Sigmoid colon (tissue), 7 donors: Measurements from ENCODE around the gene GRIN2D. TPM values are rescaled to one million over a fixed set of nuclear protein-coding genes. Genes with fewer than 3 reads are reported as not detected.

Source experiments
- DNase-seq: peaks from one replicate; pipeline ENCODE4 v3.0.0-alpha.2; 2019
- H3K27ac ChIP-seq, 4 donors: fragments of 200-600 bp; sonication (generic); one replicate each; pipeline ENCODE4 v1.5.1; 2016 to 2019; ENCODE audit warnings: mild to moderate bottlenecking in 1 of 4
- H3K27me3 ChIP-seq, 3 donors: fragments of 200-600 bp; sonication (generic); one replicate each; pipeline ENCODE4 v1.5.1; 2019; ENCODE audit warnings: mild to moderate bottlenecking in 1 of 3
- H3K36me3 ChIP-seq, 4 donors: fragments of 200-600 bp; sonication (generic); one replicate each; pipeline ENCODE4 v1.5.1; 2016 to 2019
- H3K4me1 ChIP-seq, 4 donors: fragments of 200-600 bp; sonication (generic); one replicate each; pipeline ENCODE4 v1.5.1; 2017 to 2019
- H3K4me3 ChIP-seq, 4 donors: fragments of 200-600 bp; sonication (generic); one replicate each; pipeline ENCODE4 v1.5.1; 2017 to 2019; ENCODE audit warnings: mild to moderate bottlenecking in 2 of 4, moderate library complexity in 1 of 4
- H3K9me3 ChIP-seq, 4 donors: fragments of 200-600 bp in 3 of 4; sonication (generic) in 3 of 4; one replicate each; pipeline versions ENCODE4 v1.5.1 to v1.6.1; 2013 to 2019
- CTCF ChIP-seq, 4 experiments: fragments of 450-650 bp in 3 of 4; fragments of 200-600 bp in 1 of 4; IDR thresholded peaks; one replicate each; pipeline ENCODE4 v1.5.1; 2016 to 2019; ENCODE audit warnings: antibody characterized with exemption in 4 of 4, mild to moderate bottlenecking in 3 of 4, moderate library complexity in 2 of 4
- EP300 ChIP-seq, 4 donors: sonication (generic); formaldehyde crosslinking; IDR thresholded peaks; one replicate each; pipeline ENCODE4 v1.6.1; 2017; ENCODE audit warnings: antibody characterized with exemption in 4 of 4
- POLR2A ChIP-seq, 2 donors: fragments of 450-650 bp; IDR thresholded peaks; one replicate each; pipeline ENCODE4 v1.6.1; 2016; ENCODE audit warnings: antibody characterized with exemption in 2 of 2, mild to moderate bottlenecking in 2 of 2, moderate library complexity in 2 of 2
- POLR2AphosphoS5 ChIP-seq, 4 donors: sonication (generic); formaldehyde crosslinking; IDR thresholded peaks; one replicate each; pipeline ENCODE4 v1.6.1; 2017; ENCODE audit warnings: antibody characterized with exemption in 4 of 4
- WGBS, 2 donors: extraction: QIAGEN DNeasy Blood & Tissue Kit; methylation state at CpG; one replicate each; pipeline ENCODE4 v1.1.7; 2013; 5-methylcytosine and 5-hydroxymethylcytosine counted together
- intact Hi-C: fragments of 100-400 bp; cut with DNase I; formaldehyde crosslinking; loops from one replicate; pipeline ENCODE4 v1.15.1; 2023
- polyA plus RNA-seq, 3 donors: library from polyadenylated mRNA; stranded (reverse); fragments of 200-250 nt; gene quantifications; one replicate each; pipeline ENCODE4 v1.2.3, GENCODE V29; 2013
- total RNA-seq, 4 donors: library from RNA; depleted of rRNA; stranded (reverse); fragments of >200 nt; gene quantifications; one replicate each; pipeline ENCODE4 v1.1.0, GENCODE V29; 2016
- donor health status: healthy with polysubstance abuse.
- donor health status: Bipolar disorder and iron deficiency.
- donor health status: healthy.

GRIN2D gene
- total and polyA plus RNA-seq, 7 donors: under 0.01 to 0.36 (median 0.21) TPM; not detected in 3

DNA sequence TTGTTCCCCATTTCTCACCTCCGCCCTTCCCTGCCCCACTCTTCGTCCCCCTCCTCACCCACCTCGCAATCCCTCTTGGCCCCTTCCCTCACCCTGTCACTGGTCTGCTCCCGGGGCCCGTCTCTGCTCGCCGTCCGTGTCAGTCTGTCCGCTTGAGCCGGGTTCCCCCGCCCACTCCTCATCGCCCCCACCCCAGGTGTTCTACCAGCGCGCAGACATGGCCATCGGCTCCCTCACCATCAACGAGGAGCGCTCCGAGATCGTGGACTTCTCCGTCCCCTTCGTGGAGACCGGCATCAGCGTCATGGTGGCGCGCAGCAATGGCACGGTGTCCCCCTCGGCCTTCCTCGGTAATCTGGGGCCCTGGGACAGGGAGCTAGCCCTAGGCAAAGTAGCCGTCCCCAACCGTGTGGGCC is 22.3 kb downstream of the GRIN2D start:
- TF ChIP-seq POLR2AphosphoS5 (IDR thresholded peaks at IDR 0.05): no peak
- TF ChIP-seq POLR2A (IDR thresholded peaks at IDR 0.05): no peak
- intact Hi-C loops: no loop called here
- peak overlapping the region in 1 of 4 donors; percentile 28 for H3K4me3 ChIP-seq
- H3K27ac ChIP-seq: no peak overlapping the region
- H3K9me3 ChIP-seq: no peaks in the 10 kb centered on the region
- no peak for DNase-seq
- peaks cover 20 to 41% (median 40%) of the 10 kb centered on the region in 3 donors for H3K27me3 ChIP-seq
- 32 to 40% methylated on average over 30 of the region's 30 CpGs for WGBS, 2 donors
- no peaks in the 10 kb centered on the region for H3K36me3 ChIP-seq
- H3K4me1 ChIP-seq: peaks cover 0 to 13% (median 8%) of the 10 kb centered on the region in 4 donors

DNA sequence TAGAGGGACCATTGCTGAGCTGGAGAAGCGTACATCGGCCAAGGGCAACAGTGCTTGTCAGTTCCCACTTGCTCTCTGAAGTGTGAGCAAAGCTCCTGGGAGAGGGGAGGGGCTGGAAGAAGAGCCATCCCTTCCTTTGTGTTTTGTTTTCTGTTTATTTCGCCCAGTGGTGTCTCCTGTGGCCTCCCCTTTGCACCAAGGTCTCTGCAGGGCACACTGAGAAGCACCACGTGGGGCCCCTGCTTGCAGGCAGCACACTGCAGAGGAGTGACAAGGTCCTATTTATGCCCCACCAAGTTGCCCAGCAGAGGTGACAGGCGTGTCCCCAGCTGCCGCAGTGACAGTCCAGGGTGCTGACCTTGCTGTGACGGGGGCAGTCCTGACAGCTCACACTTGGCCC is 24.0 kb downstream of the GRIN2D start:
- H3K4me1 ChIP-seq: peaks cover 0 to 13% (median 8%) of the 10 kb centered on the region in 4 donors
- intact Hi-C loops: no loop called here
- WGBS, 2 donors: 52 to 79% methylated on average over 7 of the region's 7 CpGs
- H3K9me3 ChIP-seq: no peaks in the 10 kb centered on the region
- no peak overlapping the region for H3K27ac ChIP-seq
- no peaks in the 10 kb centered on the region for H3K36me3 ChIP-seq
- no peak overlapping the region for H3K4me3 ChIP-seq
- TF ChIP-seq POLR2AphosphoS5 (IDR thresholded peaks at IDR 0.05): no peak
- TF ChIP-seq CTCF (IDR thresholded peaks at IDR 0.05): no peak
- TF ChIP-seq EP300 (IDR thresholded peaks at IDR 0.05): no peak
- no peak for TF ChIP-seq POLR2A (IDR thresholded peaks at IDR 0.05)
- H3K27me3 ChIP-seq: peaks cover 20 to 41% (median 40%) of the 10 kb centered on the region in 3 donors
- DNase-seq: no peak

GRCh38 chr19:48418317-48419064 is 25.0 kb downstream of the GRIN2D start:
- Histone ChIP-seq H3K4me1 (peaks cover 0 to 13% (median 8%) of the 10 kb centered on the region in 4 donors), H3K27me3 (peaks cover 20 to 40% (median 40%) of the 10 kb centered on the region in 3 donors), H3K27ac (no peak overlapping the region), H3K9me3 (no peaks in the 10 kb centered on the region), H3K4me3 (no peak overlapping the region), H3K36me3 (no peaks in the 10 kb centered on the region)
- WGBS, 2 donors: 73 to 77% methylated on average over 6 of the region's 6 CpGs
- TF ChIP-seq EP300 (IDR thresholded peaks at IDR 0.05) (no peak), POLR2AphosphoS5 (IDR thresholded peaks at IDR 0.05) (no peak), POLR2A (IDR thresholded peaks at IDR 0.05) (no peak), CTCF (IDR thresholded peaks at IDR 0.05) (no peak)
- no peak for DNase-seq
- intact Hi-C loops: no loop called here

DNA sequence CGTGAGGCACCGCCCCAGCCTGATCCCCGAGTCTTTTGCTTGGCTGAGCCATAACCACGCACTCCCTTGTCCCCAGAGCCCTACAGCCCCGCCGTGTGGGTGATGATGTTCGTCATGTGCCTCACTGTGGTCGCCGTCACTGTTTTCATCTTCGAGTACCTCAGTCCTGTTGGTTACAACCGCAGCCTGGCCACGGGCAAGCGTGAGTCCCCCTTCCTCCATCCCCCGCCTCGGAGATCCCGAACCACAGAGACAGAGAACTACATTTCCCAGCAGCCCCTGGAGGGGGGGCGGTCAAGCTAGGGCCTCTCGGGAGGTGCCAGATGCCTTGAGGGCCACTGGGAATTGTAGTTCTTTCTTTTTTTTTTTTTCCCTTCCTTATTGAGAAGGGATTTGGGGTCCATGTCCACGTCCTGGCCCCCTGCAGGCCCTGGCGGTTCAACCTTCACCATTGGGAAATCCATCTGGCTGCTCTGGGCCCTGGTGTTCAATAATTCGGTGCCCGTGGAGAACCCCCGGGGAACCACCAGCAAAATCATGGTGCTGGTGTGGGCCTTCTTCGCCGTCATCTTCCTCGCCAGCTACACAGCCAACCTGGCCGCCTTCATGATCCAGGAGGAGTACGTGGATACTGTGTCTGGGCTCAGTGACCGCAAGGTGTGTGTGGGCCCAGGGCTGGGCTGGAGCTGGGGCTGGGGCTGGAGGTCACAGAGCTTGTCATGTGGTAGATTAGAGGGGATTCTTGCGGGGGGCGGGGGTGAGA is 25.9 kb downstream of the GRIN2D start:
- Histone ChIP-seq H3K27me3 (peaks cover 18 to 32% (median 32%) of the 10 kb centered on the region in 3 donors), H3K4me3 (no peak overlapping the region), H3K36me3 (no peaks in the 10 kb centered on the region), H3K27ac (no peak overlapping the region), H3K9me3 (no peaks in the 10 kb centered on the region), H3K4me1 (peaks cover 0 to 12% (median 8%) of the 10 kb centered on the region in 4 donors)
- peak; percentile 71 for DNase-seq
- no peak for TF ChIP-seq POLR2AphosphoS5 (IDR thresholded peaks at IDR 0.05)
- TF ChIP-seq EP300 (IDR thresholded peaks at IDR 0.05): no peak
- no peak for TF ChIP-seq CTCF (IDR thresholded peaks at IDR 0.05)
- no peak for TF ChIP-seq POLR2A (IDR thresholded peaks at IDR 0.05)
- intact Hi-C loops: no loop called here
- WGBS, 2 donors: 62 to 78% methylated on average over 31 of the region's 31 CpGs

- no peak for DNase-seq
- Histone ChIP-seq H3K9me3 (no peaks in the 10 kb centered on the region), H3K27ac (no peak overlapping the region), H3K36me3 (no peaks in the 10 kb centered on the region), H3K27me3 (peaks cover 0 to 12% (median 10%) of the 10 kb centered on the region in 3 donors), H3K4me1 (no peaks in the 10 kb centered on the region), H3K4me3 (no peak overlapping the region)
- intact Hi-C loops: no loop called here
- 57 to 79% methylated on average over 16 of the region's 16 CpGs for whole genome bisulfite sequencing, 2 donors
- TF ChIP-seq POLR2A (IDR thresholded peaks at IDR 0.05) (no peak), EP300 (IDR thresholded peaks at IDR 0.05) (no peak), CTCF (IDR thresholded peaks at IDR 0.05) (no peak), POLR2AphosphoS5 (IDR thresholded peaks at IDR 0.05) (no peak)
Observed at GRCh38 chr19:48421548-48421947, 28.1 kb downstream of the GRIN2D start.
